Bronchial epithelial cell (primary cell): ENCODE results near the gene SELENOT. TPM values are rescaled to one million over a fixed set of nuclear protein-coding genes. Genes with fewer than 3 reads are reported as not detected.

ENCODE experiments used
- DNase-seq: peaks from one replicate; pipeline ENCODE4 v3.0.0-alpha.2; 2010; ENCODE audit warnings: low read depth
- FAIRE-seq: peaks from 2 replicates; lab custom pipeline; 2011; peaks lifted over from hg19 to GRCh38; lab: Jason Lieb, UNC
- H3K27me3 ChIP-seq: 2 replicates; pipeline ENCODE4 v1.5.1; 2011; ENCODE audit warnings: low read length; ENCODE audit not compliant: control insufficient read depth, insufficient read depth
- H3K36me3 ChIP-seq: 2 replicates; pipeline ENCODE4 v1.5.1; 2011; ENCODE audit warnings: low read length; ENCODE audit not compliant: control insufficient read depth, insufficient read depth
- H3K4me3 ChIP-seq: 2 replicates; pipeline ENCODE4 v1.5.1; 2011; ENCODE audit warnings: mild to moderate bottlenecking, low read depth, low read length, control low read depth
- CTCF ChIP-seq: IDR thresholded peaks from 2 replicates; pipeline ENCODE4 v1.5.1; 2011; ENCODE audit warnings: mild to moderate bottlenecking, moderate library complexity, low read length, control low read depth, inconsistent platforms; ENCODE audit not compliant: insufficient read depth, severe bottlenecking
- total RNA-seq: library from RNA; depleted of rRNA; stranded (reverse); fragments of >200 nt; gene quantifications from 2 replicates; pipeline ENCODE4 v1.2.1, GENCODE V29; 2014

Gene SELENOT
- total RNA-seq, 1 donor from 2014 or later: 167 TPM

- DNase-seq (no peak), FAIRE-seq (no peak)
- Histone ChIP-seq H3K4me3 (no peak overlapping the region), H3K27me3 (no peaks in the 10 kb centered on the region), H3K36me3 (no peaks in the 10 kb centered on the region)
- no peak for TF ChIP-seq CTCF
These were observed 72.5 kb downstream of the SELENOT start for GRCh38 chr3:150675587-150675986.

Other genes starting within 250 kb of the SELENOT start
- gene TSC22D2, start 195.0 kb upstream of the SELENOT start, total RNA-seq: 5.0 and 5.8 TPM in 2 replicates
- 222 and 255 TPM in 2 replicates for gene SERP1, start 56.8 kb upstream of the SELENOT start, total RNA-seq
- gene EIF2A, start 56.5 kb upstream of the SELENOT start, total RNA-seq: 88.8 and 222 TPM in 2 replicates
- gene ERICH6, start 100.6 kb downstream of the SELENOT start, total RNA-seq: under 0.01 TPM in 1 of 2 replicates, not detected in the other
- gene SIAH2, start 159.8 kb downstream of the SELENOT start, total RNA-seq: 30.3 and 36.1 TPM in 2 replicates